ENCODE results near the gene ZNF320.
"Not testable (repeated sequence)": the region's sequence is repeated elsewhere in the genome, so short reads cannot be mapped to it uniquely, and the experiment has no call there.

DNA sequence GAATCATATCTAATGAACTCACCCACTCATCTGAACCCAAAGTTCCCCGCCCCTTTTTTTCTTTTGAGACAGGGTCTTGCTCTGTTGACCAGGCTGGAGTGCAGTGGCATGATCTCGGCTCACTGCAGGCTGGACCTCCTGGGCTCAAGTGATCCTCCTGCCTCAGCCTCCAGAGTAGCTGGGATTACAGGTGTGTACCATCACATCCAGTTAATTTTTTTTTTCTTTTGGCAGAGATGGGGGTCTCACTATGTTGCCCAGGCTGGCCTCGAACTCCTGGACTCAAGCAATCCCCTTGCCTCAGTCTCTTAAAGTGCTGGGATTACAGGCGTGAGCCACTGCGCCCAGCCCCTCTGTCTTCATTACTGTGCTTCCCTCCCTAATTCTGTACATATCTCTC is 43.5 kb upstream of the ZNF320 start:
- TF ChIP-seq, protein P1, sequence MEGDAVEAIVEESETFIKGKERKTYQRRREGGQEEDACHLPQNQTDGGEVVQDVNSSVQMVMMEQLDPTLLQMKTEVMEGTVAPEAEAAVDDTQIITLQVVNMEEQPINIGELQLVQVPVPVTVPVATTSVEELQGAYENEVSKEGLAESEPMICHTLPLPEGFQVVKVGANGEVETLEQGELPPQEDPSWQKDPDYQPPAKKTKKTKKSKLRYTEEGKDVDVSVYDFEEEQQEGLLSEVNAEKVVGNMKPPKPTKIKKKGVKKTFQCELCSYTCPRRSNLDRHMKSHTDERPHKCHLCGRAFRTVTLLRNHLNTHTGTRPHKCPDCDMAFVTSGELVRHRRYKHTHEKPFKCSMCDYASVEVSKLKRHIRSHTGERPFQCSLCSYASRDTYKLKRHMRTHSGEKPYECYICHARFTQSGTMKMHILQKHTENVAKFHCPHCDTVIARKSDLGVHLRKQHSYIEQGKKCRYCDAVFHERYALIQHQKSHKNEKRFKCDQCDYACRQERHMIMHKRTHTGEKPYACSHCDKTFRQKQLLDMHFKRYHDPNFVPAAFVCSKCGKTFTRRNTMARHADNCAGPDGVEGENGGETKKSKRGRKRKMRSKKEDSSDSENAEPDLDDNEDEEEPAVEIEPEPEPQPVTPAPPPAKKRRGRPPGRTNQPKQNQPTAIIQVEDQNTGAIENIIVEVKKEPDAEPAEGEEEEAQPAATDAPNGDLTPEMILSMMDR (conservative IDR thresholded peaks at IDR 0.05 in 1 of 2, IDR thresholded peaks at IDR 0.05 in 1 of 2; ENCODE audit: low read depth in 1 of 2, low read length in 2 of 2) = not testable (repeated sequence)
- TF ChIP-seq EZH2 (IDR thresholded peaks at IDR 0.05; ENCODE audit: low read length, missing control alignments) = not testable (repeated sequence)
